MCF 10A (cell line): ENCODE results near the gene ADH1C. TPM values are rescaled to one million over a fixed set of nuclear protein-coding genes. Genes with fewer than 3 reads are reported as not detected.
"Not testable (repeated sequence)": the region's sequence is repeated elsewhere in the genome, so short reads cannot be mapped to it uniquely, and the experiment has no call there.

Source experiments
- BruUV-seq: library from RNA; stranded (reverse); fragments of 400-500 nt; replicated peaks from 2 replicates; lab custom pipeline; 2021; lab: Mats Ljungman, UMichigan
- CTCF ChIA-PET: fragments of 300-600 bp; sonication (Branson Sonifier 250); formaldehyde crosslinking; extraction: SDS; loops from one replicate; lab custom pipeline; 2021; ENCODE audit warnings: antibody characterized with exemption, inconsistent platforms; lab: Yijun Ruan, JAX
- POLR2A ChIA-PET: fragments of 300-600, 350-650 bp; sonication (Branson Sonifier 250); formaldehyde crosslinking; extraction: SDS; loops from one replicate; lab custom pipeline; 2020; ENCODE audit warnings: antibody characterized with exemption, inconsistent platforms; lab: Yijun Ruan, JAX
- DNase-seq: peaks from one replicate; pipeline ENCODE4 v3.0.0-alpha.2; 2018; ENCODE audit not compliant: unreplicated experiment
- H3K27ac Mint-ChIP-seq: one replicate; pipeline ENCODE4 v1.8.0; 2022; ENCODE audit warnings: mild to moderate bottlenecking, low read depth, mixed read lengths; ENCODE audit not compliant: unreplicated experiment
- H3K27me3 Mint-ChIP-seq: one replicate; pipeline ENCODE4 v1.8.0; 2022; ENCODE audit warnings: mixed read lengths; ENCODE audit not compliant: insufficient read depth, unreplicated experiment
- H3K36me3 Mint-ChIP-seq: one replicate; pipeline ENCODE4 v1.8.0; 2022; ENCODE audit warnings: mild to moderate bottlenecking, moderate library complexity, mixed read lengths; ENCODE audit not compliant: insufficient read depth, unreplicated experiment
- H3K4me1 Mint-ChIP-seq: one replicate; pipeline ENCODE4 v1.8.0; 2022; ENCODE audit warnings: mixed read lengths; ENCODE audit not compliant: insufficient read depth, unreplicated experiment
- H3K4me3 Mint-ChIP-seq: one replicate; pipeline ENCODE4 v1.8.0; 2022; ENCODE audit warnings: mild to moderate bottlenecking, moderate library complexity, mixed read lengths; ENCODE audit not compliant: unreplicated experiment
- H3K9me3 Mint-ChIP-seq: one replicate; pipeline ENCODE4 v1.8.0; 2022; ENCODE audit warnings: mixed read lengths; ENCODE audit not compliant: unreplicated experiment
- CTCF ChIP-seq: fragments of 200-600 bp; IDR thresholded peaks from one replicate; pipeline ENCODE4 v1.8.0; 2022; ENCODE audit warnings: antibody characterized with exemption, mild to moderate bottlenecking; ENCODE audit not compliant: unreplicated experiment
- intact Hi-C: fragments of 100-400 bp; cut with micrococcal nuclease; formaldehyde crosslinking; loops from 2 replicates; pipeline ENCODE4 v1.14.1; 2022
- total RNA-seq: library from RNA; stranded (reverse); gene quantifications from 2 replicates; pipeline ENCODE4 v1.2.3, GENCODE V29; 2022

ADH1C gene
- total RNA-seq, 1 experiment from 2014 or later = not detected

- no peaks in the 10 kb centered on the region for H3K9me3 Mint-ChIP-seq
- no TSS peak for BruUV-seq
- no peaks in the 10 kb centered on the region for H3K27me3 Mint-ChIP-seq
- no peak overlapping the region for H3K27ac Mint-ChIP-seq
- H3K36me3 Mint-ChIP-seq = no peaks in the 10 kb centered on the region
- CTCF ChIA-PET = no interaction called here
- DNase-seq = no peak
- no peak for TF ChIP-seq CTCF
- POLR2A ChIA-PET = no interaction called here
- intact Hi-C loops = no loop called here
- peaks cover 6% of the 10 kb centered on the region for H3K4me1 Mint-ChIP-seq
- H3K4me3 Mint-ChIP-seq = no peak overlapping the region
Observed at GRCh38 chr4:99359480-99360204, 7.1 kb upstream of the ADH1C start.

- intact Hi-C loops = no loop called here
- POLR2A ChIA-PET = no interaction called here
- no peak overlapping the region for H3K4me3 Mint-ChIP-seq
Observed at GRCh38 chr4:99357948-99358347, 5.4 kb upstream of the ADH1C start.

GRCh38 chr4:99356992-99357391 lies 4.4 kb upstream of the ADH1C start:
- TF ChIP-seq CTCF = no peak
- no peaks in the 10 kb centered on the region for H3K36me3 Mint-ChIP-seq
- no peaks in the 10 kb centered on the region for H3K27me3 Mint-ChIP-seq
- POLR2A ChIA-PET = no interaction called here
- no TSS peak for BruUV-seq
- H3K9me3 Mint-ChIP-seq = peaks cover 9% of the 10 kb centered on the region
- H3K4me3 Mint-ChIP-seq = no peak overlapping the region
- no peak overlapping the region for H3K27ac Mint-ChIP-seq
- peaks cover 6% of the 10 kb centered on the region for H3K4me1 Mint-ChIP-seq
- intact Hi-C loops = no loop called here
- CTCF ChIA-PET = no interaction called here
- no peak for DNase-seq

More at GRCh38 chr4:99357948-99358347, 5.4 kb upstream of the ADH1C start:
- no peak for DNase-seq
- no peaks in the 10 kb centered on the region for H3K36me3 Mint-ChIP-seq
- TF ChIP-seq CTCF = no peak
- CTCF ChIA-PET = interaction anchor here (0.9 to 1.1 kb wide), 2 partner anchors 15 to 28 kb away, joined by 3 read pairs; no protein-coding TSS in a partner anchor
- peaks cover 9% of the 10 kb centered on the region for H3K9me3 Mint-ChIP-seq
- no TSS peak for BruUV-seq
- H3K4me1 Mint-ChIP-seq = peaks cover 6% of the 10 kb centered on the region
- H3K27ac Mint-ChIP-seq = no peak overlapping the region
- no peaks in the 10 kb centered on the region for H3K27me3 Mint-ChIP-seq

GRCh38 chr4:99356149-99356548 lies 3.6 kb upstream of the ADH1C start:
- CTCF ChIA-PET, intact Hi-C loops, H3K4me3 Mint-ChIP-seq, H3K27me3 Mint-ChIP-seq, BruUV-seq, H3K36me3 Mint-ChIP-seq, H3K4me1 Mint-ChIP-seq, H3K27ac Mint-ChIP-seq, H3K9me3 Mint-ChIP-seq, DNase-seq: not testable (repeated sequence)
- POLR2A ChIA-PET = interaction anchor here (0.6 kb wide), 1 partner anchor 30 kb away, joined by 4 read pairs; no protein-coding TSS in a partner anchor
